Neural crest cell (in vitro differentiated cells): ENCODE measurements around the gene ADD3. TPM values are rescaled to one million over a fixed set of nuclear protein-coding genes. Genes with fewer than 3 reads are reported as not detected.

Source experiments
- DNase-seq: peaks from one replicate; pipeline ENCODE4 v3.0.0; 2021; ENCODE audit warnings: low read depth, mixed read lengths, low spot score
- H3K27ac Mint-ChIP-seq: one replicate; pipeline ENCODE4 v1.8.0; 2021; ENCODE audit warnings: mild to moderate bottlenecking, mixed read lengths; ENCODE audit not compliant: unreplicated experiment
- H3K27me3 Mint-ChIP-seq: 2 replicates; pipeline ENCODE4 v1.8.0; 2021; ENCODE audit warnings: low read depth, mild to moderate bottlenecking, mixed read lengths
- H3K36me3 Mint-ChIP-seq: 2 replicates; pipeline ENCODE4 v1.8.0; 2021; ENCODE audit warnings: low read depth, mild to moderate bottlenecking, mixed read lengths
- H3K4me1 Mint-ChIP-seq: 2 replicates; pipeline ENCODE4 v1.8.0; 2021; ENCODE audit warnings: mixed read lengths
- H3K4me3 Mint-ChIP-seq: one replicate; pipeline ENCODE4 v1.8.0; 2021; ENCODE audit warnings: mild to moderate bottlenecking, mixed read lengths
- H3K9me3 Mint-ChIP-seq: 2 replicates; pipeline ENCODE4 v1.8.0; 2021; ENCODE audit warnings: mixed read lengths
- CTCF ChIP-seq: fragments of 200-600 bp; sonication (generic); conservative IDR thresholded peaks from 2 replicates; pipeline ENCODE4 v1.5.0; 2021; ENCODE audit warnings: antibody characterized with exemption, mild to moderate bottlenecking
- total RNA-seq: library from RNA; stranded (reverse); gene quantifications from 2 replicates; pipeline ENCODE4 v1.2.1, GENCODE V29; 2021

The ADD3 gene
- total RNA-seq, 1 donor from 2014 or later, result 50.2 TPM

- no peak for TF ChIP-seq CTCF
- no peaks in the 10 kb centered on the region for H3K36me3 Mint-ChIP-seq
- peak overlapping the region; percentile 20 for H3K27ac Mint-ChIP-seq
- peaks cover 55% of the 10 kb centered on the region for H3K4me1 Mint-ChIP-seq
- H3K4me3 Mint-ChIP-seq, result peak overlapping the region; percentile 0
- H3K9me3 Mint-ChIP-seq, result no peaks in the 10 kb centered on the region
- H3K27me3 Mint-ChIP-seq, result no peaks in the 10 kb centered on the region
- no peak for DNase-seq
Observed at GRCh38 chr10:110074298-110074697, 66.5 kb downstream of the ADD3 start.

- Mint-ChIP-seq H3K9me3 (no peaks in the 10 kb centered on the region), H3K4me3 (peak overlapping the region; percentile 3), H3K27ac (peak overlapping the region; percentile 1), H3K27me3 (no peaks in the 10 kb centered on the region), H3K4me1 (peaks cover 51% of the 10 kb centered on the region), H3K36me3 (no peaks in the 10 kb centered on the region)
- TF ChIP-seq CTCF, result no peak
- DNase-seq, result no peak
Observed at GRCh38 chr10:110074758-110075671, 67.2 kb downstream of the ADD3 start.

- no peak for TF ChIP-seq CTCF
- no peaks in the 10 kb centered on the region for H3K9me3 Mint-ChIP-seq
- peaks cover 52% of the 10 kb centered on the region for H3K4me1 Mint-ChIP-seq
- no peak for DNase-seq
- H3K4me3 Mint-ChIP-seq, result no peak overlapping the region
- H3K27ac Mint-ChIP-seq, result no peak overlapping the region
- H3K27me3 Mint-ChIP-seq, result no peaks in the 10 kb centered on the region
- H3K36me3 Mint-ChIP-seq, result no peaks in the 10 kb centered on the region
Observed at GRCh38 chr10:110075686-110076085, 67.9 kb downstream of the ADD3 start.

- H3K27ac Mint-ChIP-seq, result peak overlapping the region; percentile 65
- DNase-seq, result no peak
- no peaks in the 10 kb centered on the region for H3K9me3 Mint-ChIP-seq
- H3K4me1 Mint-ChIP-seq, result peaks cover 58% of the 10 kb centered on the region
- TF ChIP-seq CTCF, result no peak
- H3K4me3 Mint-ChIP-seq, result peak overlapping the region; percentile 52
- no peaks in the 10 kb centered on the region for H3K27me3 Mint-ChIP-seq
- no peaks in the 10 kb centered on the region for H3K36me3 Mint-ChIP-seq
Observed at GRCh38 chr10:110076559-110077318, 69.0 kb downstream of the ADD3 start.

- no peaks in the 10 kb centered on the region for H3K36me3 Mint-ChIP-seq
- H3K27me3 Mint-ChIP-seq, result no peaks in the 10 kb centered on the region
- no peak for DNase-seq
- no peak for TF ChIP-seq CTCF
- H3K4me1 Mint-ChIP-seq, result peaks cover 64% of the 10 kb centered on the region
- H3K4me3 Mint-ChIP-seq, result peak overlapping the region; percentile 52
- H3K9me3 Mint-ChIP-seq, result no peaks in the 10 kb centered on the region
- peak overlapping the region; percentile 65 for H3K27ac Mint-ChIP-seq
Observed at GRCh38 chr10:110077436-110078130, 69.8 kb downstream of the ADD3 start.
